HFFc6 (cell line): ENCODE results near the gene CCDC171. TPM values are rescaled to one million over a fixed set of nuclear protein-coding genes. Genes with fewer than 3 reads are reported as not detected.

Source experiments
- DNase-seq: peaks from one replicate; pipeline ENCODE4 v3.0.0-alpha.2; 2018
- H3K27ac Mint-ChIP-seq: 2 replicates; pipeline ENCODE4 v1.8.0; 2020; ENCODE audit warnings: mild to moderate bottlenecking, mixed read lengths
- H3K27me3 Mint-ChIP-seq: 2 replicates; pipeline ENCODE4 v1.8.0; 2021; ENCODE audit warnings: mild to moderate bottlenecking, moderate library complexity, mixed read lengths; ENCODE audit not compliant: insufficient read depth
- H3K36me3 Mint-ChIP-seq: 2 replicates; pipeline ENCODE4 v1.8.0; 2021; ENCODE audit warnings: low read depth, mixed read lengths
- H3K4me1 Mint-ChIP-seq: 2 replicates; pipeline ENCODE4 v1.8.0; 2020; ENCODE audit warnings: low read depth, mixed read lengths
- H3K4me3 Mint-ChIP-seq: 2 replicates; pipeline ENCODE4 v1.8.0; 2020; ENCODE audit warnings: mild to moderate bottlenecking, moderate library complexity, mixed read lengths
- H3K9me3 Mint-ChIP-seq: 2 replicates; pipeline ENCODE4 v1.8.0; 2020; ENCODE audit warnings: mild to moderate bottlenecking, mixed read lengths
- total RNA-seq, 6 experiments: library from RNA; stranded (reverse); fragmentation: NEBNext Ultra II Directional; extraction: Animal tissue kit (Norgen Biotek cat#: 25700); gene quantifications; 2 replicates in 1 of 6; 3 replicates in 5 of 6; pipeline ENCODE4 v1.2.3, GENCODE V29; 2021
- TF ChIP-seq, protein P1 (sequence below): fragments of 200-600 bp; sonication (generic); IDR thresholded peaks from 2 replicates; pipeline ENCODE4 v1.5.0; 2021; ENCODE audit warnings: antibody characterized with exemption, mild to moderate bottlenecking

Gene CCDC171
- total RNA-seq, 6 experiments from 2014 or later, result 0.48 to 0.86 (median 0.57) TPM

DNA sequence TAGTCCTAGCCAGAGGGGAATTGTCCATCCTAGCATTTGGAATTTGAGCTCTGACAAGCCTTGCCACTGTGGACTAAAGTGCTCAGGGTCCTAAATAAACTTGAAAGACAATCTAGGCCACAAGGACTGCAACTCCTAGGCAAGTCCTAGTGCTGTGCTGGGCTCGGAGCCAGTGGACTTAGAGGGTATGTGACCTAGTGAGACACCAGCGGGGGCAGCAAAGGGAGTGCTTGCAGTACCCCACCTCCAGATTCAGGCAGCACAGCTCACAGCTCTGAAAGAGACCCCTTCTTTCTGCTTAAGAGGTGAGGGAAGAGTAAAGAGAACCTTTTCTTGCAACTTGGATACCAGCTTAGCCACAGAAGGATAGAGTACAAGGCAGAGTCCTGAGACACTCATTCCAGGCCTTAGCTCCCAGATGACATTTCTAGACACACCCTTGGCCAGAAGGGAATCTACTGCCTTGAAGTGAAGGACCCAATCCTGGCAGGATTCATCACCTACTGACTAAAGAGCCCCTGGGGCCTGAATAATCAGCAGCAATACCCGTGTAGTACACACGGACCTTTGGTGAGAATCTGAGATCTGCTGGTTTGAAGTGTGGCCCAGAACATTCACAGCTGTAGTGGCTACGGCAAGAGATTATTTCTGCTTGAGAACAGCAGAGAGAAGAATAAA, 164.6 kb downstream of the CCDC171 start:
- Mint-ChIP-seq H3K27me3 (peaks cover 1% of the 10 kb centered on the region), H3K4me1 (no peaks in the 10 kb centered on the region), H3K4me3 (no peak overlapping the region), H3K36me3 (no peaks in the 10 kb centered on the region), H3K9me3 (no peaks in the 10 kb centered on the region), H3K27ac (no peak overlapping the region)
- TF ChIP-seq, protein P1, sequence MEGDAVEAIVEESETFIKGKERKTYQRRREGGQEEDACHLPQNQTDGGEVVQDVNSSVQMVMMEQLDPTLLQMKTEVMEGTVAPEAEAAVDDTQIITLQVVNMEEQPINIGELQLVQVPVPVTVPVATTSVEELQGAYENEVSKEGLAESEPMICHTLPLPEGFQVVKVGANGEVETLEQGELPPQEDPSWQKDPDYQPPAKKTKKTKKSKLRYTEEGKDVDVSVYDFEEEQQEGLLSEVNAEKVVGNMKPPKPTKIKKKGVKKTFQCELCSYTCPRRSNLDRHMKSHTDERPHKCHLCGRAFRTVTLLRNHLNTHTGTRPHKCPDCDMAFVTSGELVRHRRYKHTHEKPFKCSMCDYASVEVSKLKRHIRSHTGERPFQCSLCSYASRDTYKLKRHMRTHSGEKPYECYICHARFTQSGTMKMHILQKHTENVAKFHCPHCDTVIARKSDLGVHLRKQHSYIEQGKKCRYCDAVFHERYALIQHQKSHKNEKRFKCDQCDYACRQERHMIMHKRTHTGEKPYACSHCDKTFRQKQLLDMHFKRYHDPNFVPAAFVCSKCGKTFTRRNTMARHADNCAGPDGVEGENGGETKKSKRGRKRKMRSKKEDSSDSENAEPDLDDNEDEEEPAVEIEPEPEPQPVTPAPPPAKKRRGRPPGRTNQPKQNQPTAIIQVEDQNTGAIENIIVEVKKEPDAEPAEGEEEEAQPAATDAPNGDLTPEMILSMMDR, result no peak
- DNase-seq, result no peak

GRCh38 chr9:15718423-15718822, 165.6 kb downstream of the CCDC171 start:
- Mint-ChIP-seq H3K4me1 (no peaks in the 10 kb centered on the region), H3K4me3 (no peak overlapping the region), H3K9me3 (no peaks in the 10 kb centered on the region), H3K27ac (no peak overlapping the region), H3K36me3 (no peaks in the 10 kb centered on the region), H3K27me3 (peaks cover 1% of the 10 kb centered on the region)
- TF ChIP-seq, protein P1, result no peak
- DNase-seq, result no peak

GRCh38 chr9:15720861-15721260, 168.0 kb downstream of the CCDC171 start:
- Mint-ChIP-seq H3K4me3 (no peak overlapping the region), H3K4me1 (peaks cover 10% of the 10 kb centered on the region), H3K27ac (no peak overlapping the region), H3K9me3 (no peaks in the 10 kb centered on the region), H3K36me3 (no peaks in the 10 kb centered on the region), H3K27me3 (no peaks in the 10 kb centered on the region; the same call in 1 of the 2 replicates)
- TF ChIP-seq, protein P1, result no peak
- no peak for DNase-seq

- Mint-ChIP-seq H3K9me3 (no peaks in the 10 kb centered on the region), H3K36me3 (no peaks in the 10 kb centered on the region), H3K27ac (no peak overlapping the region), H3K4me1 (peaks cover 14% of the 10 kb centered on the region), H3K27me3 (no peaks in the 10 kb centered on the region; the same call in 1 of the 2 replicates), H3K4me3 (no peak overlapping the region)
- DNase-seq, result no peak
- TF ChIP-seq, protein P1, result no peak
Observed at GRCh38 chr9:15722888-15723287, 170.0 kb downstream of the CCDC171 start.

- no peak for DNase-seq
- Mint-ChIP-seq H3K4me3 (no peak overlapping the region), H3K27me3 (no peaks in the 10 kb centered on the region), H3K4me1 (peaks cover 14% of the 10 kb centered on the region), H3K36me3 (no peaks in the 10 kb centered on the region), H3K27ac (no peak overlapping the region), H3K9me3 (no peaks in the 10 kb centered on the region)
- TF ChIP-seq, protein P1, result no peak
Observed at GRCh38 chr9:15724016-15724415, 171.2 kb downstream of the CCDC171 start.
